GM23248 (cell line): ENCODE measurements around the gene PROCR.

Experiments
- EZH2 ChIP-seq: fragments of 200-600 bp; sonication (generic); IDR thresholded peaks from 2 replicates; pipeline ENCODE4 v1.6.1; 2018; ENCODE audit warnings: antibody characterized with exemption, mild to moderate bottlenecking; ENCODE audit not compliant: insufficient read depth, poor library complexity, severe bottlenecking
- EZH2phosphoT487 ChIP-seq: fragments of 200-600 bp; sonication (generic); IDR thresholded peaks from 2 replicates; pipeline ENCODE4 v1.6.1; 2018; ENCODE audit warnings: antibody characterized with exemption, moderate library complexity, mild to moderate bottlenecking, low read depth; ENCODE audit not compliant: insufficient read depth

DNA sequence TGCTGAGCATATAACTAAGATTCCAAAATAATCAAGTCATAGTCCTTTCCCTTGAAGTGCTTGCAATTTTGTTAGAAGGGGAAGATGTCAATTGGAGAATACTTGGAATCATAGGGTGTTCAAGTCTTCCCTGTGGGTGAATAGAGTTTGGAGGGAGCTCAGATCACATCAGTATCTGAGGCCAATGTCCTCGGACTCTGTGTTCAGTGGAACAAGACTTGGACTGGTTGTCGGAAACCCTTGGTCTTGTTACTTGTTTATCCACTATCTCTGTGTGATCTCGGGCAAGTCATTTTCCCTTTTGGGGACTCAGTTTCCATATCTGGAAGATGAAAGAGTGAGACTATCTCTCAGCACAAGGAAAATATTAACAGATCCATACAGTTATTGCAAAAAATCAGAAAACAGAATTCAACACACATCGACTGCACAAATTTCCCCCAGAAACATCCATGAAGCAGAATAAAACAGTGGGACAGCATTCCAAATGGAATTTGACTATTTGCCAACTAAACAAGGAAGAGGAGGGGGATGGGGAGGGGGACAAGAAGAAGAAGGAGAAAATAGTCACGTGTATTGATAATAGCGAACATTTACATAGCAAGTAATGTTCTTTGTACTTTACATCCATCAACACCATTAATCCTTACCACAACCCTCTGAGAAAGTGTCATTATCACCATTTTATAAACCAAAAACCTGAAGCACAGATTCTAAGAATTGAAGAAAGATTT is 20.9 kb upstream of the PROCR start:
- TF ChIP-seq EZH2phosphoT487 (no peak), EZH2 (no peak)
